Natural killer cell (primary cell): ENCODE measurements around the gene PDPN. TPM values are rescaled to one million over a fixed set of nuclear protein-coding genes. Genes with fewer than 3 reads are reported as not detected.

Experiments
- ATAC-seq, 3 donors: fragments of 150-1000 bp in 2 of 3; fragments of 200-7000 bp in 1 of 3; cut with Tn5 transposase; 1 replicate in 1 of 3; 2 replicates in 2 of 3; pipeline ENCODE4 v1.10.0; 2021; ENCODE audit warnings: mild to moderate bottlenecking in 2 of 3, moderate library complexity in 2 of 3
- DNase-seq, 2 donors: peaks; one replicate each; pipeline versions ENCODE4 v3.0.0 to v3.0.0-alpha.2; 2013 to 2021; ENCODE audit warnings: mixed read lengths in 1 of 2
- H3K27ac ChIP-seq: one replicate; pipeline ENCODE4 v1.5.1; 2013; ENCODE audit warnings: mild to moderate bottlenecking, low read length
- H3K27me3 ChIP-seq: one replicate; pipeline ENCODE4 v1.6.1; 2013; ENCODE audit warnings: low read length; ENCODE audit not compliant: control insufficient read depth, insufficient read depth
- H3K36me3 ChIP-seq: one replicate; pipeline ENCODE4 v1.6.1; 2013; ENCODE audit warnings: low read length; ENCODE audit not compliant: control insufficient read depth, insufficient read depth
- H3K4me1 ChIP-seq: one replicate; pipeline ENCODE4 v1.6.1; 2013; ENCODE audit warnings: low read length; ENCODE audit not compliant: control insufficient read depth, insufficient read depth
- H3K4me3 ChIP-seq: one replicate; pipeline ENCODE4 v1.5.1; 2013; ENCODE audit warnings: low read length
- H3K9me3 ChIP-seq: one replicate; pipeline ENCODE4 v1.6.1; 2013; ENCODE audit warnings: low read length; ENCODE audit not compliant: control insufficient read depth, insufficient read depth
- H3K27ac Mint-ChIP-seq, 2 donors: one replicate each; pipeline ENCODE4 v1.8.0; 2022; ENCODE audit warnings: mild to moderate bottlenecking in 2 of 2, mixed read lengths in 2 of 2, moderate library complexity in 1 of 2
- H3K27me3 Mint-ChIP-seq, 2 donors: one replicate each; pipeline ENCODE4 v1.8.0; 2022; ENCODE audit warnings: low read depth in 2 of 2, mixed read lengths in 2 of 2
- H3K36me3 Mint-ChIP-seq: one replicate; pipeline ENCODE4 v1.8.0; 2022; ENCODE audit warnings: mixed read lengths
- H3K4me1 Mint-ChIP-seq, 2 donors: one replicate each; pipeline ENCODE4 v1.8.0; 2022; ENCODE audit warnings: mixed read lengths in 2 of 2
- H3K4me3 Mint-ChIP-seq: one replicate; pipeline ENCODE4 v1.8.0; 2022; ENCODE audit warnings: mild to moderate bottlenecking, moderate library complexity, mixed read lengths
- H3K9me3 Mint-ChIP-seq, 2 donors: one replicate each; pipeline ENCODE4 v1.8.0; 2022; ENCODE audit warnings: mixed read lengths in 2 of 2
- WGBS: methylation state at CpG from one replicate; pipeline ENCODE4 v1.1.7; 2013; ENCODE audit warnings: missing lambda C conversion rate; ENCODE audit not compliant: insufficient coverage; 5-methylcytosine and 5-hydroxymethylcytosine counted together
- intact Hi-C: fragments of 100-400 bp; cut with micrococcal nuclease; formaldehyde crosslinking; loops from one replicate; pipeline ENCODE4 v1.14.2; 2022
- total RNA-seq, 4 donors: library from RNA; stranded (reverse); fragments of 120-200 nt in 1 of 4; gene quantifications; one replicate each; pipeline versions ENCODE4 v1.2.3 to v1.2.4, GENCODE V29; 2013 to 2022
- TF ChIP-seq, protein P1 (sequence below): fragments of 200-600 bp; IDR thresholded peaks from one replicate; pipeline ENCODE4 v1.8.0; 2022; ENCODE audit warnings: antibody characterized with exemption

The PDPN gene
- total RNA-seq, 3 donors from 2014 or later (not counting 1 experiment from before 2014, with no cell fraction given), result not detected

DNA sequence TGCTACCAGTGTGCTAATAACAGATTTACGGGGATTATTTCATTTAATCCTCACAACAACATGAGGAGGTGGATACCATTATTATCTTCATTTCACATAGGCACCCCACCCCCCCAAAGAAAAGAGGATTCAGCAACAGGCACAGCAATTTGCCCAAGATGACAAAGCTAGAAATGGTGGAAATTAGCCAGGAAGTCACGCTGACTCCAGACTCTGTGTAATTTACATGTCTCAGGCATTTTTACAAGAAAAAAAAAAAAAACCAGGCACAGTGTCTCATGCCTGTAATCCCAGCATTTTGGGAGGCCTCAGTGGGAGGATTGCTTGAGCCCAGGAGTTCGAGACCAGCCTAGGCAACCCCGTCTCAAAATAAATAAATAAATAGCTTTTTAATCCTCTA lies 78.9 kb downstream of the PDPN start:
- no peak for DNase-seq
- Mint-ChIP-seq H3K4me1 (peaks cover 5% of the 10 kb centered on the region in 2 donors), H3K27me3 (peaks cover 15 to 19% of the 10 kb centered on the region in 2 donors), H3K9me3 (peaks cover 0 to 3% of the 10 kb centered on the region in 2 donors), H3K36me3 (peaks cover 7% of the 10 kb centered on the region), H3K27ac (no peak overlapping the region), H3K4me3 (no peak overlapping the region)
- whole genome bisulfite sequencing, result 12% methylated on average over 1 of the region's 4 CpGs
- Histone ChIP-seq H3K36me3 (no peaks in the 10 kb centered on the region), H3K9me3 (no peaks in the 10 kb centered on the region), H3K4me1 (peaks cover 8% of the 10 kb centered on the region), H3K27ac (no peak overlapping the region), H3K4me3 (no peak overlapping the region), H3K27me3 (peaks cover 2% of the 10 kb centered on the region)
- ATAC-seq, result no peak
- TF ChIP-seq, protein P1, sequence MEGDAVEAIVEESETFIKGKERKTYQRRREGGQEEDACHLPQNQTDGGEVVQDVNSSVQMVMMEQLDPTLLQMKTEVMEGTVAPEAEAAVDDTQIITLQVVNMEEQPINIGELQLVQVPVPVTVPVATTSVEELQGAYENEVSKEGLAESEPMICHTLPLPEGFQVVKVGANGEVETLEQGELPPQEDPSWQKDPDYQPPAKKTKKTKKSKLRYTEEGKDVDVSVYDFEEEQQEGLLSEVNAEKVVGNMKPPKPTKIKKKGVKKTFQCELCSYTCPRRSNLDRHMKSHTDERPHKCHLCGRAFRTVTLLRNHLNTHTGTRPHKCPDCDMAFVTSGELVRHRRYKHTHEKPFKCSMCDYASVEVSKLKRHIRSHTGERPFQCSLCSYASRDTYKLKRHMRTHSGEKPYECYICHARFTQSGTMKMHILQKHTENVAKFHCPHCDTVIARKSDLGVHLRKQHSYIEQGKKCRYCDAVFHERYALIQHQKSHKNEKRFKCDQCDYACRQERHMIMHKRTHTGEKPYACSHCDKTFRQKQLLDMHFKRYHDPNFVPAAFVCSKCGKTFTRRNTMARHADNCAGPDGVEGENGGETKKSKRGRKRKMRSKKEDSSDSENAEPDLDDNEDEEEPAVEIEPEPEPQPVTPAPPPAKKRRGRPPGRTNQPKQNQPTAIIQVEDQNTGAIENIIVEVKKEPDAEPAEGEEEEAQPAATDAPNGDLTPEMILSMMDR, result no peak
- intact Hi-C loops, result no loop called here

- H3K4me3 Mint-ChIP-seq, result no peak overlapping the region
- H3K9me3 ChIP-seq, result no peaks in the 10 kb centered on the region
- peaks cover 5% of the 10 kb centered on the region in 2 donors for H3K4me1 Mint-ChIP-seq
- 67% methylated on average over 4 of the region's 4 CpGs for WGBS
- peaks cover 7% of the 10 kb centered on the region for H3K36me3 Mint-ChIP-seq
- no peak overlapping the region for H3K4me3 ChIP-seq
- H3K27me3 Mint-ChIP-seq, result peaks cover 15 to 19% of the 10 kb centered on the region in 2 donors
- H3K27ac ChIP-seq, result no peak overlapping the region
- intact Hi-C loops, result no loop called here
- no peak for DNase-seq
- H3K36me3 ChIP-seq, result no peaks in the 10 kb centered on the region
- no peak for ATAC-seq
- TF ChIP-seq, protein P1, result no peak
- H3K9me3 Mint-ChIP-seq, result peaks cover 0 to 3% of the 10 kb centered on the region in 2 donors
- no peak overlapping the region for H3K27ac Mint-ChIP-seq
- H3K27me3 ChIP-seq, result peaks cover 2% of the 10 kb centered on the region
- H3K4me1 ChIP-seq, result peaks cover 8% of the 10 kb centered on the region
Measured at GRCh38 chr1:13663969-13664368, 80.3 kb downstream of the PDPN start.

DNA sequence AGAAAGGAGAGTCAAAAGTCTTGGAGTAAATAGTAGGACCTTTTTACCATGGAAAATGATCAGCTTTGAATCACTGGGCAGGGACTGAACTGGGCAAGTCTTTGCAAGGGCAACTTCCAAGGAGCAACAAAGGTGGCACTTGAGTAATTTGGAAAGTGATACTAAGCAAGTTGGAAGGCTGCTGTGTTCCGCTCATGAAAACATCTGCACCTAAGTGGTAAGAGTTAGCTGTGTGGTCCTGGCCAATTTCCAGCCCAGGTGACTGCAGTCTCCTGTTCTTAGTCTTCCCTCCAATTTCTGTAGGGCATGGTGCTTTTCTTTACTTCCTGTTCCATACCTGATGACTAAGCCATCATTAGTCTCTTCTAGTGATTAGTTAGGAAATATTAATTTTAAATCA lies 80.8 kb downstream of the PDPN start:
- 55% methylated on average over 1 of the region's 1 CpG for WGBS
- Mint-ChIP-seq H3K4me3 (no peak overlapping the region), H3K36me3 (peaks cover 3% of the 10 kb centered on the region), H3K4me1 (peaks cover 5% of the 10 kb centered on the region in 2 donors), H3K27ac (no peak overlapping the region), H3K27me3 (peaks cover 15 to 16% of the 10 kb centered on the region in 2 donors), H3K9me3 (peaks cover 0 to under 1% of the 10 kb centered on the region in 2 donors)
- ATAC-seq (no peak), DNase-seq (no peak)
- Histone ChIP-seq H3K4me3 (no peak overlapping the region), H3K36me3 (no peaks in the 10 kb centered on the region), H3K4me1 (peaks cover 8% of the 10 kb centered on the region), H3K27me3 (peaks cover under 1% of the 10 kb centered on the region), H3K9me3 (no peaks in the 10 kb centered on the region), H3K27ac (no peak overlapping the region)
- intact Hi-C loops, result no loop called here
- TF ChIP-seq, protein P1, result no peak

DNA sequence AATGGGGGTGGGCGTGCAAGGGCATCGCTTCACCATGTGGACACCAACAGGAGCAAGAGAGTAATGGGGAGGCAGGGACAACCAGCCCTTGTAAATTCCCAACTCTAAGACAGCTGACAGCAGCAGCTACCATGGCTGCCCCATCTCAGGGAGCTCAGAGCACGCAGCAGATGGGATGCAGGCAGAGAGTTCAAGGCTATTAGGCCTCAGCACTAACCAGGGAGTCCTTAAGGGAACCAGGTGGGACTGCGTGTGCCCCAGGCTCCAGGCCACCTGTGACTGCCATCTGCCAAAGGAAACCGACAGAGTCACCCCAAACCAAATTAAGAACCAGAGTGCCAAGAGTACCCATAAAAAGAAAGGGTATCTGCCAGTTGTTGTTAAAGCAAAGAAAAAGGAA lies 82.7 kb downstream of the PDPN start:
- H3K9me3 ChIP-seq, result no peaks in the 10 kb centered on the region
- ATAC-seq, result no peak
- Mint-ChIP-seq H3K4me1 (peaks cover 5% of the 10 kb centered on the region in 2 donors), H3K36me3 (no peaks in the 10 kb centered on the region), H3K27ac (peak overlapping the region in 1 of 2 donors; percentile 33), H3K9me3 (no peaks in the 10 kb centered on the region), H3K4me3 (no peak overlapping the region), H3K27me3 (peaks cover 12 to 15% of the 10 kb centered on the region in 2 donors)
- WGBS, result 88% methylated on average over 4 of the region's 5 CpGs
- intact Hi-C loops, result no loop called here
- H3K36me3 ChIP-seq, result no peaks in the 10 kb centered on the region
- DNase-seq, result no peak
- peaks cover 8% of the 10 kb centered on the region for H3K4me1 ChIP-seq
- no peaks in the 10 kb centered on the region for H3K27me3 ChIP-seq
- H3K4me3 ChIP-seq, result no peak overlapping the region
- TF ChIP-seq, protein P1, result no peak
- H3K27ac ChIP-seq, result peak overlapping the region; percentile 1
